CD14-positive monocyte (primary cell): Measurements from ENCODE around the gene STMP1. TPM values are rescaled to one million over a fixed set of nuclear protein-coding genes. Genes with fewer than 3 reads are reported as not detected.

Source experiments
- DNase-seq, 3 donors: peaks; one replicate each; pipeline ENCODE4 v3.0.0-alpha.2; 2011 to 2022
- H2AFZ ChIP-seq: 2 replicates; pipeline ENCODE4 v1.6.0; 2012; ENCODE audit warnings: mild to moderate bottlenecking, low read depth, low read length, inconsistent platforms; ENCODE audit not compliant: insufficient read depth, poor library complexity, severe bottlenecking
- H3K27ac ChIP-seq, 2 donors: 1 replicate in 1 of 2; 2 replicates in 1 of 2; pipeline ENCODE4 v1.5.1; 2012 to 2013; ENCODE audit warnings: low read length in 2 of 2, control low read depth in 1 of 2, inconsistent platforms in 1 of 2, low read depth in 1 of 2, mild to moderate bottlenecking in 1 of 2
- H3K27me3 ChIP-seq, 2 donors: one replicate each; pipeline versions ENCODE4 v1.6.0 to v1.6.1; 2011 to 2013; ENCODE audit warnings: low read length in 2 of 2; ENCODE audit not compliant: control insufficient read depth in 2 of 2, insufficient read depth in 2 of 2
- H3K36me3 ChIP-seq, 2 donors: replicated peaks in 1 of 2; 1 replicate in 1 of 2; 2 replicates in 1 of 2; pipeline versions ENCODE4 v1.5.1 to v1.6.1; 2012 to 2013; ENCODE audit warnings: low read length in 2 of 2, control low read depth in 1 of 2, inconsistent platforms in 1 of 2, mild to moderate bottlenecking in 1 of 2; ENCODE audit not compliant: insufficient read depth in 2 of 2, control insufficient read depth in 1 of 2
- H3K4me1 ChIP-seq, 2 donors: 1 replicate in 1 of 2; 2 replicates in 1 of 2; pipeline versions ENCODE4 v1.5.1 to v1.6.1; 2012 to 2013; ENCODE audit warnings: low read length in 2 of 2, control low read depth in 1 of 2, inconsistent platforms in 1 of 2, mild to moderate bottlenecking in 1 of 2, moderate library complexity in 1 of 2; ENCODE audit not compliant: insufficient read depth in 2 of 2, control insufficient read depth in 1 of 2
- H3K4me2 ChIP-seq: replicated peaks from 2 replicates; pipeline ENCODE3; 2012; ENCODE audit warnings: low read length, moderate library complexity, mild to moderate bottlenecking; ENCODE audit not compliant: poor library complexity, severe bottlenecking; ENCODE audit errors: extremely low read depth
- H3K4me3 ChIP-seq, 3 experiments: fragments of 200-600 bp in 1 of 3; sonication (generic) in 1 of 3; replicated peaks in 1 of 3; 1 replicate in 2 of 3; 2 replicates in 1 of 3; pipeline ENCODE4 v1.5.1; 2011 to 2013; ENCODE audit warnings: low read length in 3 of 3, mild to moderate bottlenecking in 3 of 3, control low read depth in 2 of 3, low read depth in 2 of 3, inconsistent platforms in 1 of 3, moderate library complexity in 1 of 3
- H3K79me2 ChIP-seq: 2 replicates; pipeline ENCODE4 v1.6.0; 2012; ENCODE audit warnings: mild to moderate bottlenecking, control low read depth, inconsistent platforms, low read length, moderate library complexity; ENCODE audit not compliant: insufficient read depth
- H3K9ac ChIP-seq: 2 replicates; pipeline ENCODE4 v1.6.0; 2017; ENCODE audit warnings: low read length, mild to moderate bottlenecking; ENCODE audit not compliant: insufficient read depth, poor library complexity, severe bottlenecking
- H3K9me3 ChIP-seq, 2 donors: replicated peaks in 1 of 2; 1 replicate in 1 of 2; 2 replicates in 1 of 2; pipeline versions ENCODE4 v1.5.1 to v1.6.1; 2012 to 2013; ENCODE audit warnings: low read length in 2 of 2, control low read depth in 1 of 2; ENCODE audit not compliant: control insufficient read depth in 1 of 2, insufficient read depth in 1 of 2
- H4K20me1 ChIP-seq: 2 replicates; pipeline ENCODE4 v1.6.0; 2012; ENCODE audit warnings: mild to moderate bottlenecking, low read length, control low read depth, moderate library complexity; ENCODE audit not compliant: insufficient read depth
- H3K27ac Mint-ChIP-seq, 7 donors: one replicate each; pipeline ENCODE4 v1.8.0; 2020; ENCODE audit warnings: mild to moderate bottlenecking in 7 of 7, mixed read lengths in 7 of 7, moderate library complexity in 6 of 7, inconsistent platforms in 2 of 7
- H3K27me3 Mint-ChIP-seq, 3 donors: one replicate each; pipeline ENCODE4 v1.8.0; 2021 to 2022; ENCODE audit warnings: low read depth in 3 of 3, mild to moderate bottlenecking in 3 of 3, mixed read lengths in 3 of 3, moderate library complexity in 3 of 3, inconsistent platforms in 1 of 3
- H3K36me3 Mint-ChIP-seq, 2 donors: one replicate each; pipeline ENCODE4 v1.8.0; 2020; ENCODE audit warnings: mixed read lengths in 2 of 2, inconsistent platforms in 1 of 2, mild to moderate bottlenecking in 1 of 2
- H3K4me1 Mint-ChIP-seq: one replicate; pipeline ENCODE4 v1.8.0; 2020; ENCODE audit warnings: mild to moderate bottlenecking, mixed read lengths
- H3K4me3 Mint-ChIP-seq, 2 donors: one replicate each; pipeline ENCODE4 v1.8.0; 2020; ENCODE audit warnings: mild to moderate bottlenecking in 2 of 2, mixed read lengths in 2 of 2, moderate library complexity in 1 of 2
- H3K9me3 Mint-ChIP-seq, 7 donors: one replicate each; pipeline ENCODE4 v1.8.0; 2020 to 2022; ENCODE audit warnings: mixed read lengths in 7 of 7, mild to moderate bottlenecking in 6 of 7, moderate library complexity in 6 of 7, inconsistent platforms in 2 of 7
- CTCF ChIP-seq: fragments of 200-600 bp; IDR thresholded peaks from one replicate; pipeline ENCODE4 v1.8.0; 2022; ENCODE audit warnings: antibody characterized with exemption, mild to moderate bottlenecking
- WGBS: methylation state at CpG from one replicate; pipeline ENCODE4 v1.1.5; 2013; ENCODE audit warnings: missing lambda C conversion rate; ENCODE audit not compliant: insufficient coverage; 5-methylcytosine and 5-hydroxymethylcytosine counted together
- intact Hi-C, 2 donors: fragments of 100-400 bp; cut with micrococcal nuclease; formaldehyde crosslinking; loops; one replicate each; pipeline versions ENCODE4 v1.15.0 to v1.15.1; 2023
- polyA plus RNA-seq, 3 donors: library from polyadenylated mRNA; depleted of rRNA in 1 of 3; unstranded in 2 of 3; stranded (reverse) in 1 of 3; fragments of 300-500 nt in 2 of 3; fragments of >200 nt in 1 of 3; fragmentation: Illumina TruSeq in 2 of 3; gene quantifications; 1 replicate in 2 of 3; 2 replicates in 1 of 3; pipeline ENCODE4 v1.2.3, GENCODE V29; 2012 to 2021

STMP1 gene
- polyA plus RNA-seq, 3 donors, result 20.4 to 108 (median 88.8) TPM

GRCh38 chr7:135711139-135711469 is 48.8 kb downstream of the STMP1 start:
- TF ChIP-seq CTCF, result peak; percentile 15
- Histone ChIP-seq H3K9ac (no peak overlapping the region), H3K79me2 (no peaks in the 10 kb centered on the region), H3K36me3 (no peaks in the 10 kb centered on the region), H3K4me1 (no peaks in the 10 kb centered on the region), H4K20me1 (no peaks in the 10 kb centered on the region), H3K4me3 (no peak overlapping the region), H3K9me3 (no peaks in the 10 kb centered on the region), H3K27ac (no peak overlapping the region), H3K4me2 (no peak overlapping the region), H3K27me3 (no peaks in the 10 kb centered on the region), H2AFZ (no peak overlapping the region)
- no peaks in the 10 kb centered on the region for H3K4me1 Mint-ChIP-seq
- WGBS, result 47% methylated on average over 5 of the region's 8 CpGs
- H3K9me3 Mint-ChIP-seq, result no peaks in the 10 kb centered on the region
- intact Hi-C loops, result no loop called here
- no peak overlapping the region for H3K27ac Mint-ChIP-seq
- DNase-seq, result no peak
- H3K36me3 Mint-ChIP-seq, result no peaks in the 10 kb centered on the region
- no peak overlapping the region for H3K4me3 Mint-ChIP-seq
- peaks cover 0 to 3% (median 2%) of the 10 kb centered on the region in 3 donors for H3K27me3 Mint-ChIP-seq

- no peak for DNase-seq
- no peak overlapping the region for H3K4me3 Mint-ChIP-seq
- H3K36me3 Mint-ChIP-seq, result no peaks in the 10 kb centered on the region
- Histone ChIP-seq H4K20me1 (no peaks in the 10 kb centered on the region), H3K4me3 (no peak overlapping the region), H3K4me1 (no peaks in the 10 kb centered on the region), H2AFZ (no peak overlapping the region), H3K79me2 (no peaks in the 10 kb centered on the region), H3K9me3 (no peaks in the 10 kb centered on the region), H3K36me3 (no peaks in the 10 kb centered on the region), H3K27me3 (no peaks in the 10 kb centered on the region), H3K9ac (no peak overlapping the region), H3K4me2 (no peak overlapping the region), H3K27ac (no peak overlapping the region)
- no peak for TF ChIP-seq CTCF
- 88% methylated on average over 2 of the region's 4 CpGs for WGBS
- H3K9me3 Mint-ChIP-seq, result no peaks in the 10 kb centered on the region
- H3K27ac Mint-ChIP-seq, result no peak overlapping the region
- H3K27me3 Mint-ChIP-seq, result peaks cover 0 to 3% (median 2%) of the 10 kb centered on the region in 3 donors
- no peaks in the 10 kb centered on the region for H3K4me1 Mint-ChIP-seq
- intact Hi-C loops, result no loop called here
Measured at GRCh38 chr7:135712182-135712782, 50.0 kb downstream of the STMP1 start.
